Left colon (tissue), 2 donors: ENCODE results near the gene CLEC18B. TPM values are rescaled to one million over a fixed set of nuclear protein-coding genes. Genes with fewer than 3 reads are reported as not detected.
A peak's percentile ranks its signal among the peaks of the same experiment; 100 is the strongest.
"Not testable (repeated sequence)": the region's sequence is repeated elsewhere in the genome, so short reads cannot be mapped to it uniquely, and the experiment has no call there.

Experiments
- ATAC-seq: fragments of 200-7000 bp; cut with Tn5 transposase; one replicate; pipeline ENCODE4 v1.9.1; 2020; ENCODE audit warnings: mild to moderate bottlenecking, moderate library complexity
- DNase-seq, 2 donors: peaks; one replicate each; pipeline ENCODE4 v3.0.0-alpha.2; 2020
- intact Hi-C, 2 donors: fragments of 100-400 bp; cut with DNase I in 1 of 2; cut with micrococcal nuclease in 1 of 2; formaldehyde crosslinking; loops; one replicate each; pipeline versions ENCODE4 v1.11.2 to v1.14.0; 2022; cut with DNase I, micrococcal nuclease
- long read RNA-seq: library from polyadenylated mRNA; unstranded; transcript quantifications from one replicate; pipeline ENCODE4 v2.0.0, GENCODE V29; 2021
- total RNA-seq, 2 donors: library from RNA; stranded (reverse); fragmentation: NEBNext Ultra II Directional; extraction: Animal tissue kit (Norgen Biotek cat#: 25700); gene quantifications; one replicate each; pipeline ENCODE4 v1.2.1, GENCODE V29; 2021
- donor health status: DM: no; HTN: no; CAD: no.
- donor health status: DM: yes; HTN: yes; CAD: no.

CLEC18B gene
- total RNA-seq, result 1 to 10 TPM; 1.6 to 3.4 TPM
- long read RNA-seq, result 0 reads

GRCh38 chr16:74420612-74421481 is at the start of gene CLEC18B:
TSS of gene CLEC18B (minus strand) at chr16:74421478. CDS start at chr16:74421270, 208 bp downstream.
- intact Hi-C loops, DNase-seq, ATAC-seq: not testable (repeated sequence)

DNA sequence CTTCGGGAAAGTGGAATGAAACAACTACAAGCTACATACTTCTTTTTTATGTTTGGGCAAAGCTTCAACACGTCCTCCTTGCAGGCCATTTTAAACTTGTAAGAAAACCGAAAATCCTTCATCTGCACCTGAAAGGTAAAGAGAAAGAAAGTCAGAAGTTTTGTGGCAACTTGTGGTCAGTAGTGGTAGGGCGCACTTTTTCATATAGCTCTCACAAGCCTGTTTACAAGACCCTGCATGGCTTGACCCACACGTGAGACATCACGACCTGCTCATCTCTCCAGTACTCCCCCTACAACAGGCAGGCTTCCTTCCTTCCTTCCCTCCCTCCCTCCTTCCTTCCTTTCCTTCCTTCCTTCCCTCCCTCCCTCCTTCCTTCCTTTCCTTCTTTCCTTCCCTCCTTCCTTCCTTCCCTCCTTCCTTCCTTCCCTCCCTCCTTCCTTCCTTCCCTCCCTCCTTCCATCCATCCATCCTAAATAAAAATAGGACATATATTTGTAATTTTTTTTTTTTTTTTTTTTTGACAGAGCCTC is 48.7 kb upstream of the CLEC18B start:
- no peak for DNase-seq
- no peak for ATAC-seq
- intact Hi-C loops, result no loop called here

GRCh38 chr16:74468807-74469525 is 47.7 kb upstream of the CLEC18B start:
- DNase-seq (no peak), ATAC-seq (no peak)
- intact Hi-C loops, result no loop called here

- intact Hi-C loops, result no loop called here
- DNase-seq (no peak), ATAC-seq (no peak)
Measured at GRCh38 chr16:74466872-74467271, 45.6 kb upstream of the CLEC18B start.

- ATAC-seq, result no peak
- intact Hi-C loops, result no loop called here
- DNase-seq, result no peak
Measured at GRCh38 chr16:74465851-74466685, 44.8 kb upstream of the CLEC18B start.

DNA sequence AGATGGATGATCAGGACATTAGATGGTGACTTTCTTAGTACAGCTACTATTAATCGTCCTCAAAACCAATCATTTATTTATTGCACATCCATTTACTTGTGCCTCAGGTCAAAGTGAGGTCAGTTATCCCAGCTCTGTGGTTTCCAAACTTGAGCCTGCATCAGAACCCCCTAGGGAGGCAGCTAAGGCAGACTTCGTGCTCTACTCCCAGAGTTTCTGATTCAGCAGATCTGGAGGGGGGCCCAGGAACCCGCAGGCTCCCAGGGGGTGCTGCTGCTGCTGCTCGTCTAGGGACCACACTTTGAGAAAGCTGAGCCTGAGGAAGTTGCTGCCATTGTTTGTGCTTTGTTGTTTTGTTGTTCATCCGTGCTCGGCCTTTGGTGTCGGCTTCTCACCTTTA is 44.0 kb upstream of the CLEC18B start:
- intact Hi-C loops, result no loop called here
- no peak for DNase-seq
- no peak for ATAC-seq

GRCh38 chr16:74463888-74464287 is 42.6 kb upstream of the CLEC18B start:
- intact Hi-C loops, result no loop called here
- DNase-seq (no peak), ATAC-seq (no peak)

DNA sequence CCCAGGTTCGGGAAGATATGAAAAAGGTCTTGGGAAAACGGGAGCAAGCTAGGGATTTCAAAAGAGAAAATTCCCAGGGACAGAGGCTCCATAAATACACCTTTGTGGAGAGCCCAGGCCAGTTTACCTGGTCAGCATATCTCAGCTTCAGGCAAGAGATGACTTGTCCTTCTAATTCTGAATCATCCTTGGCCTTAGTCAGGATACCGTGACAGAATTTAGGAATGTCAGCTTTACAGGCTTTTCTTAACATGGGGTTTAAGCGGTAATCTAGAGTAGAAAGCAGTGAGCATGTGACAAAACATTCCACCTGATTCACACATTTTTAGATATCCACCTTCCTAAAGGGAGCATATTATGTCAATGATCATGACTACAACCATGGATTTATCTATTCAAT is 41.1 kb upstream of the CLEC18B start:
- intact Hi-C loops, result no loop called here
- DNase-seq (no peak), ATAC-seq (no peak)

DNA sequence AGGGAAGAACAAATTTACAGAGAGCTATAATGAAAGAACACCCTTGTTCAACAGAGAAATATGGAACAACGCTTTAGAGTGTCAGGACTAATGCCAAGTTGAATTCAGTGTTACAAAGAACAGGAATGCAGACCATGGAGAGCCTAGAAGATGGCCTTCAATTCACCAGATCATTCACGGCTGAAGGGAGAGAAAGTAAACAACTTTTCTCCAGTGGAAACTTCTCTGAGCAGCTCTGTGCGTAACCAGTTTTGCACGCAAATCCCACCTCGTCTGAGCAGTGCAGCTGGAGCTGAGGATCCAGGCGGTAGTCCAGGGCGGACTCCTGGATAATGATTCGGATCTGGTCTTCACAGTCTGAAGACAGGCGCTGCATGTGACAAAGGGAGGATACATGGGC is 40.5 kb upstream of the CLEC18B start:
- DNase-seq, result no peak
- ATAC-seq, result no peak
- intact Hi-C loops, result no loop called here

DNA sequence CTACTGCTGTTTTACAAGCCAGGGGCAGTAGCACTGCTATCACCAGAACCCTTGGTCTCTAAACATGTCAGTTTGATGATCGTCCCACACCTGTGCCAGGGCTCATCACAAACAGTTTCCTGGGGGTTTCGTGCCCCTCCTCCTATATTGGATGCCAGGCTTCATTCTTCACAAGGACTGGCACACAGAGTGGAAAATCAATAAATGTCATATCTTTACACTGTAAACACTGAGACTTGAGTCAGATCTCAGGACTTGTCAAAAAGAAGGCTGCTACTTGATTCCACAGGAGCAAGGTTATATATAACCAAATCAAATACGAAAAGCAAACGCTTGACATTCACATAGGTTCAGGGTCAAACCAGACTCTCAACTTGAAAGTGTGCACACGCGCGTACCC is 39.3 kb upstream of the CLEC18B start:
- DNase-seq, result no peak
- intact Hi-C loops, result no loop called here
- no peak for ATAC-seq

GRCh38 chr16:74456290-74456625 is 35.0 kb upstream of the CLEC18B start:
- DNase-seq (no peak), ATAC-seq (no peak)
- intact Hi-C loops, result loop anchor here in 1 of 2 donors (10.0 kb wide), 1 partner anchor 169 kb away; no protein-coding TSS in a partner anchor

DNA sequence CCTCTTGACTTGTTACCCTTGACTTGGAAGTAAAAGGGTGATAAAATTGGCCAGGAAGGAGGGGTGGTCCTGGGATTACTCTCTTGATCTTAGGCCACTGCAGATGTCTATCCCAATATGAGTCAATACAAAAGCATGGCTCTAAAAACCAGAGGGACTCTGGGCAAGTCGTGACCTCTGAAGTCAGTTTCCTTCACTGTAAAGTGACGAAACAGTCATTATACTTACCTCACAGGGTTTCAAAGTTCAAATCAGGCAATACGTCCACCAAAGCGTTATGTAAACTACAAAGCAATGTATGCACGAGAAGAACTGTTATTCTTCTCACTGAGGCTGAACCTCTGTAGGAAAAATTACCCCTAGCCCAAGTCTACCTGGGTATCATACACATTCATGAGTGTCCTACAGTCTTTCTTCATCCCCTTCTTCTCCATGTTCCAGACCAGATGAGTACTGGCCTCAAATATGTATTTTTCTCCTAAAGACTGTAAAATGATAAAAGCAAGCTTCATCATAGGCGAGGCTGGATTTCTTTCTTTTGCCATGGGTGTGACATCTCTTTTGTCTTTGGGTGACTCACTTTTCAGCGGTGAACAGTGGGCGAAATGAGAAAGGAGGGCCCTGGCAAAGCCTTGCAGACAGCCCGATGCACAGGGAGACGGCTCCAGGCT is 34.5 kb upstream of the CLEC18B start:
- DNase-seq (no peak), ATAC-seq (peak; percentile 34)
- intact Hi-C loops, result loop anchor here in 1 of 2 donors (10.0 kb wide), 1 partner anchor 169 kb away; no protein-coding TSS in a partner anchor

GRCh38 chr16:74455213-74455612 is 33.9 kb upstream of the CLEC18B start:
- peak; percentile 51 for ATAC-seq
- intact Hi-C loops, result loop anchor here in 1 of 2 donors (10.0 kb wide), 1 partner anchor 170 kb away; no protein-coding TSS in a partner anchor
- no peak for DNase-seq

DNA sequence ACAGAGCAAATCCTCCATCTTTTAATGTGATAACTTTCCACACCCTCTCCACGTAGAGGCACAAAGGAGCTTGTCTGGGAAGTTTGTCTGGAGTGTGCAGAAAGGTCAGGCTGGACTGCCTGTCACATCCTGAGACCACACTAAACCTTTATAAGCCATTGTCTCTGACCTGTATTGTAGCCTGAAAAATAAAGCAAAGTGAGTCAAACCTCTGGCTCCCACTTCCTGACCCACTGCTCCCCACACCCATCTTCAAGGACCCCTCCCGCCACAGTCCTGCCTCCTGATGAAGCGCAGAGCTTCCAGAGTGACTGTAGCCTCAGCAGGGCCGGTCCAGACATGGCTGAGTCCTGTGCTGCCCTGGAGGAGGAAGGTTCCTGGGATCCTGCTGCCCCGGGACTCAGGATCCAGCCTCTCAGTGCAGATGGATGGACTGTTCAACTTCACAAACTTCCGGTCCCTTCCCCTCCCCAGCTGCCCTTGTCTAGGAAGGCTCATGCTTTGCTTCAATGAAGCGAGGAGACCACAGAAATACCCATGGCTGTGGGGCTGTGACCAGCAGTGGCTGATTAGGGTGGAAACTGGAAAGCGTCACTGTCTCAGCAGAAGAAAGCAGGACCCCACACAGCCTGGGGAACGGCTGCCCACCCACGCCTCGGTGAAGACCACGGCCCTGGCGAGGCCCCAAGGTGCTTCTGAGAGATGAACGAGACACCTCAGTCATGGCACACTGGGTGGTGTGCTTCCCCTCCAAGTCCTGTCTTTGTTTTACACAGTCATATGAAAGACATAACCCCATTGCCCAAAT is 30.9 kb upstream of the CLEC18B start:
- no peak for ATAC-seq
- intact Hi-C loops, result loop anchor here in 1 of 2 donors (10.0 kb wide), 1 partner anchor 173 kb away; no protein-coding TSS in a partner anchor
- DNase-seq, result no peak

DNA sequence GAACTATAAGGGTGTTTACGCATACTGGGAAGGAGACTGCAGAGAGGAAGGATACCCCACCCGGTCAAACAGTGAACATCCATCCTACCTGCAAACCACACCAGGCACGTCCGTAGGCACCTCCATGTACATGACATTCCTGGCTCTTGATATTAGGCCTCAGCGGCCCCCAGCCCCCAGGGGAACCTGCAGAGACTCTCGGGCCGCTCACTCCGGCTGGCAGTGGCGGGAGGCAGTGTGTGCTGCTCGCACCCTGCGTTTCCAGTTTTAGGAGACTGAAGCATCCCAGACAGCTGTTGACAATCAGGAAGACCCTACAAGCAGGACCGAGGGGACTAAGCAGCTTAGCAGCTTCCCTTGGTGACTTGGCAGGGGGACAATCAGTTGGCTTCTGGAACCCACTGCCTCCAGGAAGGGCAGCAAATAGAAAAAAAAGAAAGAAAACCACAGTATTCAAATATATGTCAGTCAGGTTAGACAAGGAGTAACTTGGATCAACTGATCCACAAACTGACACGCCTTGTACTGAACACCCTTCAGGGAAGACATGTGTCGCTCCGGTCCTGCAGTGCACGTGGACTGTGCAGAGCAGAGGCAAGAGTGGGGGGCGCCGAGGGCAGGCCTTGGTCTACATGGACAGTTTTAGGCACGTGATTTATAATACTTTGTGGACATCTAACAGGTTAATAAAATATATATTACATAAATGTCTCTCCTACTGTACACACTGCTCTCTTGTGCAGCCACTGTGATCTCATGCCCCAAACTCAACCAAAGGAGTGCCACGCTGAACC is 29.9 kb upstream of the CLEC18B start:
- intact Hi-C loops, result loop anchor here in 1 of 2 donors (10.0 kb wide), 1 partner anchor 174 kb away; no protein-coding TSS in a partner anchor
- ATAC-seq (no peak), DNase-seq (no peak)

- intact Hi-C loops, result loop anchor here in 1 of 2 donors (10.0 kb wide), 1 partner anchor 175 kb away; no protein-coding TSS in a partner anchor
- ATAC-seq, result no peak
Measured at GRCh38 chr16:74450236-74450635, 29.0 kb upstream of the CLEC18B start.

DNA sequence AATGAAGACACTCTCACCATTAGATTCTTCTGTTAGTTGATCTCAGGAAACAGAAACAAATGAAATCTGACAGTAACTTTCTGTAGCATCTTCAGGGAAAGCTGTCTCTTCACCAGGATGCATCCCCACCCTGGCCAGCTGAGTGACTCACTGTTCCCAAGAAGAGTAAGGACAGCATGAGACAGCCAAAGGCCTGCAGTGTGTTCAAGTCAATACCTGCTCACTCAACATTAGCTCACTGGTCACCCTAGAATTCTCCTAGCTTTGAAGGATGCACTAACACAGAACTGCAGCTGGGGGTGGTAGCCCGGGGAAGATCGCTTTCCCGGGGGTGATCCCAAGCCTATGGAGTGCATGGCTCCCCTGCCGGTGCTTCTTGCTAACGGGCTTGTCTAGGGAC is 28.2 kb upstream of the CLEC18B start:
- peak; percentile 37 for ATAC-seq

More at GRCh38 chr16:74450236-74450635, 29.0 kb upstream of the CLEC18B start:
- no peak for DNase-seq

More for the DNA sequence above, 28.2 kb upstream of the CLEC18B start:
- intact Hi-C loops, result no loop called here
- DNase-seq, result peak; percentile 19 to 36
